Activated CD4-positive, alpha-beta T cell treated with anti-CD3 and anti-CD28 coated beads for 36 hours (primary cell): ENCODE measurements around the gene IFNGR1. TPM values are rescaled to one million over a fixed set of nuclear protein-coding genes. Genes with fewer than 3 reads are reported as not detected.

ENCODE experiments used
- ATAC-seq: fragments of 200-7000 bp; cut with Tn5 transposase; one replicate; pipeline ENCODE4 v1.10.0; 2021; ENCODE audit warnings: mild to moderate bottlenecking, moderate library complexity
- CTCF ChIA-PET: fragments of 350-600 bp; sonication (Branson Sonifier 250); formaldehyde crosslinking; loops from one replicate; lab custom pipeline; 2021; ENCODE audit warnings: antibody characterized with exemption; lab: Charles Lee
- POLR2A ChIA-PET: fragments of 350-600 bp; sonication (Branson Sonifier 250); formaldehyde crosslinking; loops from one replicate; lab custom pipeline; 2021; ENCODE audit warnings: antibody characterized with exemption, inconsistent platforms; lab: Charles Lee
- DNase-seq: peaks from one replicate; pipeline ENCODE4 v3.0.0-alpha.2; 2020
- H3K27ac Mint-ChIP-seq: one replicate; pipeline ENCODE4 v1.8.0; 2021; ENCODE audit warnings: mixed read lengths
- H3K27me3 Mint-ChIP-seq: one replicate; pipeline ENCODE4 v1.8.0; 2021; ENCODE audit warnings: mixed read lengths
- H3K36me3 Mint-ChIP-seq: one replicate; pipeline ENCODE4 v1.8.0; 2021; ENCODE audit warnings: low read depth, mixed read lengths
- H3K4me1 Mint-ChIP-seq: one replicate; pipeline ENCODE4 v1.8.0; 2021; ENCODE audit warnings: mixed read lengths
- H3K4me3 Mint-ChIP-seq: one replicate; pipeline ENCODE4 v1.8.0; 2021; ENCODE audit warnings: mild to moderate bottlenecking, moderate library complexity, mixed read lengths
- H3K9me3 Mint-ChIP-seq: one replicate; pipeline ENCODE4 v1.8.0; 2021; ENCODE audit warnings: low read depth, mixed read lengths
- intact Hi-C, 2 experiments: fragments of 100-400 bp; cut with DNase I in 1 of 2; cut with micrococcal nuclease in 1 of 2; formaldehyde crosslinking; loops; one replicate each; pipeline versions ENCODE4 v1.14.2 to v1.15.1; 2022 to 2024; cut with DNase I, micrococcal nuclease
- total RNA-seq, 2 experiments: library from RNA; stranded (reverse); gene quantifications; one replicate each; pipeline ENCODE4 v1.2.3, GENCODE V29; 2021

The IFNGR1 gene
- total RNA-seq, 2 experiments from 2014 or later = 19.3 to 20.8 TPM

DNA sequence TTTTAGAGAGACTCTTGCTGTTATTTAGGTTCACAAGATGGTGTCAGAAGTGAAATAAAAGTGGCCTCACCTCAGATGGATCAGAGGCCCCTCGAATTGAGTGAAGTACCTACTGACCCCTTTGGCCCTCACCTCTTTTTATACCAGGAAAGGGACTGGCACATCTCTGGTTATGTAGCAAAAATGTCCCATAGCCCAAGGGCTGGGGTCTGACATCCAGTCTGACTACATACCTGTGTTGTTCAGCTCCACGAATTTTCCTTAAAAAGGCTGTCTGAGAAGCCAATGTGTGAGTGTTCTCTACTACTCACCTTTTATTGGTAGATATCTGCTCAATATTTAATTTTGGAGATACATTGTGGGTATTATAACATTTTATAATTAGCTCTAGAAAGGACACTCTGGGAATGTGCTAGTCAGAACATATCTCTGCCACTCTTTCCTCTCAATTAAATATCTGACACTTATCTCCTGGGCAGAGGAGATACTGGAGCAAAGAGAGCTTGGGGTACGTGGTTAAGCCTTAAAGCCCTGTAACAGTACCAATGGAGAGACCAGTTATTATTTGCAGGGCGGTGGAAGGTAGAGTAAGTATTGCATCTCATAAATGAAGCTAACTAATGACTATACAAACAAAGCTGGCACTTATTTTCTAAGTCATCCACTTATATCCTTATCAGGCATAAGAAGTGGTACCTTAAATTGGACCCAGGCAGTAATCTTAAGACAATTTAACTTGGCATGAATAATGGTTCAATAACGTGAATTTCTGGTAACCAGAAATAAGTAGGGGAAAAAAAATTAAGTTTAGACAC, 25.7 kb downstream of the IFNGR1 start:
- intact Hi-C loops = no loop called here
- Mint-ChIP-seq H3K27ac (no peak overlapping the region), H3K4me1 (peaks cover 2% of the 10 kb centered on the region), H3K4me3 (no peak overlapping the region), H3K9me3 (peaks cover 4% of the 10 kb centered on the region), H3K36me3 (peaks cover 11% of the 10 kb centered on the region), H3K27me3 (peaks cover 2% of the 10 kb centered on the region)
- no peak for DNase-seq
- ChIA-PET POLR2A (interaction anchor here (0.6 kb wide), 1 partner anchor 593 kb away, joined by 3 read pairs; no protein-coding TSS in a partner anchor), CTCF (no interaction called here)
- no peak for ATAC-seq

GRCh38 chr6:137192821-137193220, 26.4 kb downstream of the IFNGR1 start:
- intact Hi-C loops = no loop called here
- ATAC-seq = no peak
- ChIA-PET POLR2A (no interaction called here), CTCF (no interaction called here)
- Mint-ChIP-seq H3K27me3 (peaks cover 2% of the 10 kb centered on the region), H3K9me3 (peaks cover 6% of the 10 kb centered on the region), H3K36me3 (peaks cover 4% of the 10 kb centered on the region), H3K4me1 (no peaks in the 10 kb centered on the region), H3K27ac (no peak overlapping the region), H3K4me3 (no peak overlapping the region)
- no peak for DNase-seq

- Mint-ChIP-seq H3K27me3 (peaks cover 2% of the 10 kb centered on the region), H3K4me3 (no peak overlapping the region), H3K4me1 (no peaks in the 10 kb centered on the region), H3K36me3 (peaks cover 3% of the 10 kb centered on the region), H3K27ac (no peak overlapping the region), H3K9me3 (peaks cover 8% of the 10 kb centered on the region)
- DNase-seq (no peak), ATAC-seq (no peak)
- ChIA-PET CTCF (interaction anchor here (0.5 kb wide), 1 partner anchor 892 kb away, joined by 3 read pairs; no protein-coding TSS in a partner anchor), POLR2A (interaction anchor here (0.6 kb wide), 1 partner anchor 553 kb away, joined by 3 read pairs; no protein-coding TSS in a partner anchor)
- intact Hi-C loops = no loop called here
Measured at GRCh38 chr6:137191670-137192069, 27.5 kb downstream of the IFNGR1 start.

DNA sequence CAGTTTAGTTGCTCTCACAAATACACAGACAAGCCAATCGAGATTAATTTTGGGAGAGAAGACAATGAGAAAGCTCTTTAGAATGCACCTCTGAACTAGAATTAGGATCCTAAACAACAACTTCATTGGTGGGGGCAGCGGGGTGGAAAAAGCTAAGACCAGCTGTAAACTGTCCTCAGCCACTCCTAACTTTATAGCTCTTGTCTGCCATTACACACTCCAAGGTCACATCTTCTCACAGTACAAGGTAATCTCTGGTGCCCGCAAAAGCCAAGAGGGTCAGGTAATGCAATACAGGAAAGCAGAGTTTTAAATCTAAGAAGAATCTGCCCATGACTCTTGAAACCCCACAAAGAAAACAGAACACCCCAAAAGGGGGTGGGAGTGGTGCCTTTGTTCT, 27.9 kb downstream of the IFNGR1 start:
- no peak for DNase-seq
- no peaks in the 10 kb centered on the region for H3K4me1 Mint-ChIP-seq
- H3K36me3 Mint-ChIP-seq = peaks cover 3% of the 10 kb centered on the region
- POLR2A ChIA-PET = no interaction called here
- H3K4me3 Mint-ChIP-seq = no peak overlapping the region
- H3K27ac Mint-ChIP-seq = no peak overlapping the region
- ATAC-seq = no peak
- CTCF ChIA-PET = interaction anchor here (0.5 kb wide), 1 partner anchor 893 kb away, joined by 3 read pairs; no protein-coding TSS in a partner anchor
- intact Hi-C loops = no loop called here
- H3K27me3 Mint-ChIP-seq = peaks cover 2% of the 10 kb centered on the region
- H3K9me3 Mint-ChIP-seq = peaks cover 9% of the 10 kb centered on the region

DNA sequence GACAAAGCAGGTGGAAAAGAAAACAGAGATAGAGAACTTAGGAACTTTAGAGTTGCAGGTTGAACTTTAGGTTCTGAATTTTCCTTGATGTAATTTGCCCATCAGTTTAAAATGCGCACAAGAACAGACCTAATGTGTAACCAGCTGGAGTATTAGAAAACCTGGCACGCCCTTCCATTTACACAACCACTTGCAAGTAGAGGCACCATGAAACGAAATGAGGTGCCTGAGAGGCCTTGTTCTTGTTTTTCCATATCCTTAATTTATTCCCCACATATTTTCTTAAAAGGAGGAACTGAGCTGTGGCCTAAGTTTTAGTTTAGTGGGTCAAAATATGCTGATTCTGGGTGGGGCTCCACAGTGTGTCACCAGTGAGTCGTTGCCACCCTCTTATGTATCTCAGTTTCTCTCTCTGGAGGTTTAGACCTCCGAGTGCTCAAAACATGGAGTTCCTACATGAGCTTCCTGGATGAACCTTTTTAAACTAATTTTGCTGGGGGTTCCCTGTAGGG, 28.5 kb downstream of the IFNGR1 start:
- Mint-ChIP-seq H3K4me1 (no peaks in the 10 kb centered on the region), H3K27me3 (peaks cover 2% of the 10 kb centered on the region), H3K27ac (no peak overlapping the region), H3K36me3 (peaks cover 3% of the 10 kb centered on the region), H3K4me3 (no peak overlapping the region), H3K9me3 (peaks cover 11% of the 10 kb centered on the region)
- intact Hi-C loops = no loop called here
- DNase-seq (no peak), ATAC-seq (no peak)
- CTCF ChIA-PET = interaction anchor here (1.8 kb wide), 1 partner anchor 9 kb away, joined by 5 read pairs; no protein-coding TSS in a partner anchor
- POLR2A ChIA-PET = no interaction called here

GRCh38 chr6:137188855-137189254, 30.3 kb downstream of the IFNGR1 start:
- ATAC-seq (no peak), DNase-seq (no peak)
- CTCF ChIA-PET = interaction anchor here (1.8 kb wide), 1 partner anchor 10 kb away, joined by 5 read pairs; no protein-coding TSS in a partner anchor
- H3K9me3 Mint-ChIP-seq = peaks cover 13% of the 10 kb centered on the region
- H3K27me3 Mint-ChIP-seq = peaks cover 2% of the 10 kb centered on the region
- no peak overlapping the region for H3K27ac Mint-ChIP-seq
- H3K36me3 Mint-ChIP-seq = peaks cover 3% of the 10 kb centered on the region
- H3K4me3 Mint-ChIP-seq = no peak overlapping the region
- H3K4me1 Mint-ChIP-seq = no peaks in the 10 kb centered on the region
- intact Hi-C loops = no loop called here
- POLR2A ChIA-PET = no interaction called here

DNA sequence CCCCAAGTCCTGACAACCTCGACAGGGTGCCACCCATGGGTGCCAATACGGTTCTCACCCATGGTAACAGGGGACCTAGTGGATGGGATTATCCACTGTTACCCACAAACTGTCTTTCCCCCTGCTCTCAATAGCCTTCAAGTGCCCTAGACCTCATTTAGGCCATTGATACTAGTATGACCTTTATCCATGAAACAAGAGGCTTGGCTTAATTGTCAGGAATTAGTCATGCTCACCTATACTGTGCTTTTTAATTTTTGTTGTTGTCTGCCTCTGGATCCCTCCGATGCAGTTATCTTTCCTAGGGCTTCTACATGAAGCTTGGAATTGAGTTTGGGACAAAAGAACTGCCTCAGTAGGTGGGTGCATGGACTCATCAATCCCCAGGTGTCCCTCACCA, 33.9 kb downstream of the IFNGR1 start:
- H3K4me3 Mint-ChIP-seq = no peak overlapping the region
- no peaks in the 10 kb centered on the region for H3K4me1 Mint-ChIP-seq
- no peak overlapping the region for H3K27ac Mint-ChIP-seq
- H3K9me3 Mint-ChIP-seq = peaks cover 36% of the 10 kb centered on the region
- ATAC-seq (no peak), DNase-seq (no peak)
- ChIA-PET POLR2A (no interaction called here), CTCF (interaction anchor here (0.6 kb wide), 2 partner anchors 91 to 404 kb away, joined by 3 to 4 read pairs; no protein-coding TSS in a partner anchor)
- peaks cover 5% of the 10 kb centered on the region for H3K36me3 Mint-ChIP-seq
- H3K27me3 Mint-ChIP-seq = no peaks in the 10 kb centered on the region
- intact Hi-C loops = no loop called here

DNA sequence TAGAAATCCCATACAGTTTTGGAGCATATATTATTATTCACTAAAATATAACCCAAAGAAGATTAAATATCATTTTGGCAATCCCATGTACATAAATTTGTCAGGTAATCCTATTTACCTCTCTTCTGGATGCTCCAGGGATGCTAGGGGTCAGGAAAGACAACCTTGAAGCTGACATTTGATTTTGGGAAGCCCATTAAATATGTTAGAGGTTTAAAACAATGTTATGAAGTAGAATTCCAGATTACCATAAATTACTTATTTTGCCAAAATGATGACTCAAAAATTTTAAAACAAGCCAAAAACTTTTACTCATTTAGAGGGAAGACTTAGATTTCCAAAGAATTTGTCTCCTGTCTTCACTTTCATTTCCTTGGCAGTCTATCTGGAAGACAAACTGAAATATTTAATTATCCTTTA, 36.5 kb downstream of the IFNGR1 start:
- peaks cover 2% of the 10 kb centered on the region for H3K36me3 Mint-ChIP-seq
- H3K4me3 Mint-ChIP-seq = no peak overlapping the region
- H3K27ac Mint-ChIP-seq = no peak overlapping the region
- POLR2A ChIA-PET = no interaction called here
- intact Hi-C loops = no loop called here
- ATAC-seq (no peak), DNase-seq (no peak)
- CTCF ChIA-PET = no interaction called here
- peaks cover 32% of the 10 kb centered on the region for H3K9me3 Mint-ChIP-seq
- peaks cover 10% of the 10 kb centered on the region for H3K27me3 Mint-ChIP-seq
- H3K4me1 Mint-ChIP-seq = no peaks in the 10 kb centered on the region

GRCh38 chr6:137181891-137182653, 37.1 kb downstream of the IFNGR1 start:
- no peak overlapping the region for H3K27ac Mint-ChIP-seq
- peaks cover 2% of the 10 kb centered on the region for H3K36me3 Mint-ChIP-seq
- peaks cover 10% of the 10 kb centered on the region for H3K27me3 Mint-ChIP-seq
- H3K9me3 Mint-ChIP-seq = peaks cover 32% of the 10 kb centered on the region
- H3K4me3 Mint-ChIP-seq = no peak overlapping the region
- CTCF ChIA-PET = no interaction called here
- intact Hi-C loops = no loop called here
- POLR2A ChIA-PET = no interaction called here
- ATAC-seq (no peak), DNase-seq (no peak)
- H3K4me1 Mint-ChIP-seq = no peaks in the 10 kb centered on the region

DNA sequence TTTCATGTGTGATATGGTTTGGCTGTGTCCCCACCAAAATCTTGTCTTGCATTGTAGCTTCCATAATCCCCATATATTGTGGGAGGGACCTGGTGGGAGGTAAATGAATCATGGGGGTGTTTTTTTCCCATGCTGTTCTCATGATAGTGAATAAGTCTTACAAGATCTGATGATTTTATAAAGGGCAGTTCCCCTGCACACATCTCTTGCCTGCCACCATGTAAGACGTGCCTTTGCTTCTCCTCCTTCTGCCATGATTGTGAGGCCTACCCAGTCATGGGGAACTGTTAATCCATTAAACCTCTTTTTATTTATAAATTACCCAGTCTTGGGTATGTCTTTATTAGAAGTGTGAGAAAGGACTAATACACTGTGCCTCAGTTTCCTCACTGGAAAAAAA, 41.6 kb downstream of the IFNGR1 start:
- DNase-seq (no peak), ATAC-seq (no peak)
- Mint-ChIP-seq H3K27ac (no peak overlapping the region), H3K9me3 (peaks cover 17% of the 10 kb centered on the region), H3K4me3 (no peak overlapping the region), H3K27me3 (peaks cover 10% of the 10 kb centered on the region), H3K36me3 (peaks cover 2% of the 10 kb centered on the region), H3K4me1 (no peaks in the 10 kb centered on the region)
- ChIA-PET CTCF (interaction anchor here (1.6 kb wide), 1 partner anchor 10 kb away, joined by 4 read pairs; no protein-coding TSS in a partner anchor), POLR2A (no interaction called here)
- intact Hi-C loops = no loop called here

DNA sequence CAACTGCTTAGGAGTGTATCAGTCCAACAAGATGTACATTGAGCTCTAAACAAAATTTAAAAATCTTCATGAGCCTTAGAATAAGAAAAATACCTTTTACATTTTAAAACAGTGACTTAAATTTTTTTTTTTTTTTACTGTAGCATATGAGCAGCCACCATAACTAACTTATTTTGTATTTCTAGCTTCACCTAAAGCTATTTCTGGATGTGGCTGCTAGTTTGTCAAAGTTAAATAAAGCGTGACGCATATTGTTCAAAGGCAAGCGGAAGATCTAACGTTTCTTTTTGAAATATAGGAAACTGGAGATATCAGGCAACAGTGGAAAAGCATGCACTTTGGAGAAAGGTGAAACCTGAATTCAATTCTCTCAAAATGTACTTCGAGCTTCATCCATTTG, 42.5 kb downstream of the IFNGR1 start:
- CTCF ChIA-PET = interaction anchor here (1.6 kb wide), 1 partner anchor 11 kb away, joined by 4 read pairs; no protein-coding TSS in a partner anchor
- H3K27me3 Mint-ChIP-seq = peaks cover 10% of the 10 kb centered on the region

More for the DNA sequence above, 42.5 kb downstream of the IFNGR1 start:
- DNase-seq = no peak
- ATAC-seq = no peak
- Mint-ChIP-seq H3K4me1 (peaks cover 5% of the 10 kb centered on the region), H3K27ac (no peak overlapping the region), H3K36me3 (no peaks in the 10 kb centered on the region), H3K9me3 (peaks cover 11% of the 10 kb centered on the region), H3K4me3 (no peak overlapping the region)
- POLR2A ChIA-PET = interaction anchor here (0.6 kb wide), 1 partner anchor 18 kb away, joined by 4 read pairs; no protein-coding TSS in a partner anchor
- intact Hi-C loops = no loop called here
